Esophagus squamous epithelium (tissue), 4 donors: Measurements from ENCODE around the gene GPR132.

Experiments used
- POLR2A ChIP-seq, 4 donors: fragments of 450-650 bp; IDR thresholded peaks; one replicate each; pipeline ENCODE4 v1.6.1; 2017; ENCODE audit warnings: antibody characterized with exemption in 4 of 4, mild to moderate bottlenecking in 4 of 4, moderate library complexity in 3 of 4
- TF ChIP-seq, protein P1 (sequence below), 6 experiments: fragments of 450-650 bp in 4 of 6; fragments of 200-600 bp in 2 of 6; sonication (generic) in 2 of 6; IDR thresholded peaks; one replicate each; pipeline ENCODE4 v1.5.1; 2016 to 2019; ENCODE audit warnings: antibody characterized with exemption in 6 of 6, mild to moderate bottlenecking in 4 of 6, moderate library complexity in 4 of 6

DNA sequence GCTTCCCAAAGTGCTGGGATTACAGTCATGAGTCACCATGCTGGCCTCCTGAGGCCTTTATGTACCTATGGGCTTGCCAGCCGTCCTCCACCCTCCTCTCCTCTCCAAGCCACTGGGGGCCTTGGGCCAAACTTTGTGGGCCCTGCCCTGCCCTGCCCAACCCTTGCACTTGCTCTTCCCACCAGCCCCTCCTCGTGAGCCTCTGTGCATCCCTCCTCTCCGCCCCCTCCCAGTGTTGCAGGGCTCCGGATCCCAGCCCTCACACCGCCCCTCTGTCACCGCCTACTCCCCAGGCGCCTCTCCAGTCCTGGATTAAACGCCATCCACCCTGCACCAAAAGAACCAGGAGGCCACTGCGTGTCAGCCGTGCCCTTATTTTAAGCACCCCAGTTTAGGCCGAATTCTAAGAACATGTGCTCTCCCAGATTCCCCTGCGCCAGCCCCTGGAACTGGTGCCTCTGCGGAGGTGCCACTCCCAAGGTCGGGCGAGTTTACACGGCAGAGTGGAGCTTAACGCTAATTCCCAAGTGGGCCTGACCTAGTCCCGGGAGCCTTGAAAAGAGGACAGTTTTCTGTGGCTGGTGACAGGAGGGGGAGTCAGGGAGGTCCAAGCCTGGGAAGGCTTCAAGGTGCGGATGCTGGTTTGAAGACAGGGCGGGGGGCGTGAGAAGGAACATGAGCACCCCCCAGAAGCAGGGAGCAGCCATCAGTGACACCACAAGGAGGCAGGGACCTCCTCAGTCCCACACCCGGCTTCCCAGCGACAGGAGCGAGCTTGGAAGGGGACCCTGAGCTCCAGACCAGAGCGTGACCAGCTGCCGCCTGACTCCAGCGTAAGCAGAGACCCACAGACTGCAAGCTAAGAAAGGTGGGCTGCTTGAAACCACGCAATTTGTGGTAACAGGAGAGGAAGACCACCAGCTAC lies 23.1 kb downstream of the GPR132 start:
- TF ChIP-seq, protein P1, sequence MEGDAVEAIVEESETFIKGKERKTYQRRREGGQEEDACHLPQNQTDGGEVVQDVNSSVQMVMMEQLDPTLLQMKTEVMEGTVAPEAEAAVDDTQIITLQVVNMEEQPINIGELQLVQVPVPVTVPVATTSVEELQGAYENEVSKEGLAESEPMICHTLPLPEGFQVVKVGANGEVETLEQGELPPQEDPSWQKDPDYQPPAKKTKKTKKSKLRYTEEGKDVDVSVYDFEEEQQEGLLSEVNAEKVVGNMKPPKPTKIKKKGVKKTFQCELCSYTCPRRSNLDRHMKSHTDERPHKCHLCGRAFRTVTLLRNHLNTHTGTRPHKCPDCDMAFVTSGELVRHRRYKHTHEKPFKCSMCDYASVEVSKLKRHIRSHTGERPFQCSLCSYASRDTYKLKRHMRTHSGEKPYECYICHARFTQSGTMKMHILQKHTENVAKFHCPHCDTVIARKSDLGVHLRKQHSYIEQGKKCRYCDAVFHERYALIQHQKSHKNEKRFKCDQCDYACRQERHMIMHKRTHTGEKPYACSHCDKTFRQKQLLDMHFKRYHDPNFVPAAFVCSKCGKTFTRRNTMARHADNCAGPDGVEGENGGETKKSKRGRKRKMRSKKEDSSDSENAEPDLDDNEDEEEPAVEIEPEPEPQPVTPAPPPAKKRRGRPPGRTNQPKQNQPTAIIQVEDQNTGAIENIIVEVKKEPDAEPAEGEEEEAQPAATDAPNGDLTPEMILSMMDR (IDR thresholded peaks at IDR 0.05), result no peak
- no peak for TF ChIP-seq POLR2A (IDR thresholded peaks at IDR 0.05)
